HepG2 (cell line): ENCODE data around the gene DCTN3. TPM values are rescaled to one million over a fixed set of nuclear protein-coding genes. Genes with fewer than 3 reads are reported as not detected.

ENCODE experiments used
- ATAC-seq: fragments of 200-7000 bp; cut with Tn5 transposase; 3 replicates; pipeline ENCODE4 v1.9.1; 2020; ENCODE audit warnings: mild to moderate bottlenecking, moderate library complexity
- BruUV-seq: library from RNA; stranded (reverse); fragments of 400-500 nt; replicated peaks from 2 replicates; lab custom pipeline; 2021; lab: Mats Ljungman, UMichigan
- CTCF ChIA-PET: fragments of 300-600 bp; formaldehyde crosslinking; extraction: SDS; loops from one replicate; lab custom pipeline; 2021; ENCODE audit warnings: low total read pairs, inconsistent platforms, low intra/inter-chr PET ratio; lab: Yijun Ruan, JAX
- POLR2A ChIA-PET: fragments of 350-600 bp; sonication (Branson Sonifier 250); formaldehyde crosslinking; loops from one replicate; lab custom pipeline; 2020; ENCODE audit warnings: antibody characterized with exemption, inconsistent platforms; lab: Yijun Ruan, JAX
- DNase-seq: peaks from one replicate; pipeline ENCODE4 v3.0.0-alpha.2; 2015; ENCODE audit warnings: low spot score
- FAIRE-seq: peaks from 3 replicates; lab custom pipeline; 2011; peaks lifted over from hg19 to GRCh38; lab: Jason Lieb, UNC
- H2AFZ ChIP-seq: one replicate; pipeline ENCODE4 v1.6.1; 2011; ENCODE audit warnings: low read length, inconsistent platforms
- H3K27ac ChIP-seq: fragments of 300-600 bp; 3 replicates; pipeline ENCODE4 v1.8.0; 2011; ENCODE audit warnings: mixed run types, mild to moderate bottlenecking, mixed read lengths, low read length, inconsistent platforms; ENCODE audit not compliant: insufficient read depth; ENCODE audit errors: extremely low read length
- H3K27me3 ChIP-seq, 2 experiments: fragments of 200-600 bp in 1 of 2; 2 replicates in 1 of 2; 3 replicates in 1 of 2; pipeline versions ENCODE4 v1.6.0 to v1.8.0; 2011; ENCODE audit warnings: low read length in 2 of 2, mild to moderate bottlenecking in 2 of 2, moderate library complexity in 2 of 2, inconsistent platforms in 1 of 2; ENCODE audit not compliant: insufficient read depth in 2 of 2, control insufficient read depth in 1 of 2
- H3K36me3 ChIP-seq, 2 experiments: fragments of 200-600 bp in 1 of 2; replicated peaks in 1 of 2; 2 replicates in 1 of 2; 3 replicates in 1 of 2; pipeline versions ENCODE4 v1.5.1 to v1.8.0; 2011; ENCODE audit warnings: low read length in 2 of 2, inconsistent platforms in 1 of 2; ENCODE audit not compliant: insufficient read depth in 2 of 2, control insufficient read depth in 1 of 2
- H3K4me1 ChIP-seq: 2 replicates; pipeline ENCODE4 v1.5.1; 2012; ENCODE audit warnings: low read length, inconsistent platforms; ENCODE audit not compliant: insufficient read depth
- H3K4me2 ChIP-seq: 2 replicates; pipeline ENCODE4 v1.6.0; 2011; ENCODE audit warnings: low read depth, low read length, inconsistent platforms
- H3K4me3 ChIP-seq, 3 experiments: fragments of 200-600 bp in 1 of 3; sonication (generic), shearing (Covaris generic) in 1 of 3; replicated peaks in 1 of 3; 2 replicates each; pipeline ENCODE4 v1.5.1; 2011 to 2016; ENCODE audit warnings: low read length in 3 of 3, inconsistent platforms in 2 of 3, low read depth in 2 of 3, mild to moderate bottlenecking in 2 of 3, control low read depth in 1 of 3, mixed read lengths in 1 of 3; ENCODE audit not compliant: insufficient read depth in 1 of 3
- H3K79me2 ChIP-seq: one replicate; pipeline ENCODE4 v1.6.1; 2011; ENCODE audit warnings: low read length, inconsistent platforms; ENCODE audit not compliant: insufficient read depth
- H3K9ac ChIP-seq: 2 replicates; pipeline ENCODE4 v1.6.0; 2011; ENCODE audit warnings: mild to moderate bottlenecking, low read depth, low read length, inconsistent platforms; ENCODE audit not compliant: insufficient read depth
- H3K9me3 ChIP-seq: 2 replicates; pipeline ENCODE4 v1.5.1; 2012; ENCODE audit warnings: mild to moderate bottlenecking, low read length
- H4K20me1 ChIP-seq: 2 replicates; pipeline ENCODE4 v1.6.0; 2011; ENCODE audit warnings: inconsistent platforms, mild to moderate bottlenecking, low read length, moderate library complexity; ENCODE audit not compliant: insufficient read depth
- CHD4 ChIP-seq: fragments of 200-600 bp; sonication (generic); IDR thresholded peaks from 2 replicates; pipeline ENCODE4 v1.7.0; 2017; ENCODE audit warnings: mild to moderate bottlenecking, low read length, borderline replicate concordance
- HNRNPL ChIP-seq: fragments of 200-400 bp; formaldehyde crosslinking; IDR thresholded peaks from 2 replicates; pipeline ENCODE4 v1.6.1; 2017; ENCODE audit warnings: mild to moderate bottlenecking, low read depth, low read length
- JARID2 ChIP-seq: sonication (generic); formaldehyde crosslinking; IDR thresholded peaks from 2 replicates; pipeline ENCODE4 v1.8.1; 2023; ENCODE audit warnings: missing genetic modification reagents, inconsistent platforms; ENCODE audit not compliant: insufficient replicate concordance
- LCORL ChIP-seq, 2 experiments: fragments of 450-650 bp in 1 of 2; sonication (generic) in 1 of 2; formaldehyde crosslinking in 1 of 2; IDR thresholded peaks; 2 replicates each; pipeline versions ENCODE4 v1.5.0 to v1.6.1; 2017 to 2020; ENCODE audit warnings: antibody characterized with exemption in 1 of 2, missing genetic modification reagents in 1 of 2
- MAZ ChIP-seq, 2 experiments: sonication (generic) in 1 of 2; formaldehyde crosslinking in 1 of 2; IDR thresholded peaks; 2 replicates each; pipeline versions ENCODE4 v1.5.0 to v1.6.1; 2012 to 2020; ENCODE audit warnings: low read depth in 2 of 2, mild to moderate bottlenecking in 2 of 2, borderline replicate concordance in 1 of 2, improper control_type of control experiment in 1 of 2, low read length in 1 of 2, missing genetic modification reagents in 1 of 2, moderate library complexity in 1 of 2
- RFX5 ChIP-seq: IDR thresholded peaks from 2 replicates; pipeline ENCODE4 v1.6.1; 2011; ENCODE audit warnings: low read depth, low read length, improper control_type of control experiment
- SAFB2 ChIP-seq: sonication (generic); formaldehyde crosslinking; IDR thresholded peaks from 2 replicates; pipeline ENCODE4 v1.5.1; 2020; ENCODE audit warnings: missing genetic modification reagents, low read depth, mild to moderate bottlenecking, borderline replicate concordance
- ZNF232 ChIP-seq: sonication (generic); formaldehyde crosslinking; IDR thresholded peaks from 2 replicates; pipeline ENCODE4 v1.4.0; 2020; ENCODE audit warnings: missing genetic modification reagents, borderline replicate concordance
- ZNF292 ChIP-seq: sonication (generic); formaldehyde crosslinking; IDR thresholded peaks from 2 replicates; pipeline ENCODE4 v1.8.1; 2022; ENCODE audit warnings: mild to moderate bottlenecking, low read depth, missing genetic modification reagents, borderline replicate concordance
- ZNF746 ChIP-seq: sonication (generic); formaldehyde crosslinking; IDR thresholded peaks from 2 replicates; pipeline ENCODE4 v1.8.0; 2022; ENCODE audit warnings: mild to moderate bottlenecking, missing genetic modification reagents
- WGBS: methylation state at CpG from one replicate; pipeline ENCODE4 v1.1.6; 2017; ENCODE audit warnings: low lambda C conversion rate; 5-methylcytosine and 5-hydroxymethylcytosine counted together
- in situ Hi-C: cut with HindIII; loops from 2 replicates; pipeline ENCODE4 v1.10.0; 2017; ENCODE audit warnings: low pct_unique_long_range_greater_than_20kb; ENCODE audit not compliant: extremely low pct_ligation_motif_present
- intact Hi-C: fragments of 100-400 bp; cut with micrococcal nuclease; formaldehyde crosslinking; loops from one replicate; pipeline ENCODE4 v1.10.0; 2022; ENCODE audit not compliant: unreplicated experiment
- polyA plus RNA-seq, 8 experiments: library from polyadenylated mRNA; depleted of rRNA in 3 of 8; stranded (reverse) in 7 of 8; unstranded in 1 of 8; fragments of >200 nt; fragmentation: Illumina TruSeq in 4 of 8; extraction: Trizol in 4 of 8; gene quantifications; 2 replicates each; pipeline versions ENCODE4 v1.2.1 to v1.2.3, GENCODE V29; 2011 to 2016; ENCODE audit warnings: low read depth in 4 of 8, missing spikeins in 1 of 8, mixed read lengths in 1 of 8; ENCODE audit not compliant: insufficient read depth in 1 of 8
- total RNA-seq, 5 experiments: library from RNA; depleted of rRNA; stranded (reverse); fragments of >200 nt; fragmentation: Illumina TruSeq; extraction: Trizol; gene quantifications; 2 replicates each; pipeline ENCODE4 v1.2.3, GENCODE V29; 2016; ENCODE audit warnings: low read depth in 1 of 5
- TF ChIP-seq, protein P1 (sequence below): fragments of 450-650 bp; IDR thresholded peaks from 2 replicates; pipeline ENCODE4 v1.6.1; 2017
- TF ChIP-seq, protein P2 (sequence below): sonication (generic); formaldehyde crosslinking; IDR thresholded peaks from 2 replicates; pipeline ENCODE4 v1.5.1; 2020; ENCODE audit warnings: mild to moderate bottlenecking, missing genetic modification reagents, moderate library complexity
- TF ChIP-seq, protein P3 (sequence below): sonication (generic); formaldehyde crosslinking; IDR thresholded peaks from 2 replicates; pipeline ENCODE4 v1.4.0; 2020; ENCODE audit warnings: missing genetic modification reagents

Gene DCTN3
- total and polyA plus RNA-seq, 2 of the 13 experiments (the other 11 are each of a cell fraction or from before 2014, with no cell fraction given), result 27.4 to 34.5 TPM

DNA sequence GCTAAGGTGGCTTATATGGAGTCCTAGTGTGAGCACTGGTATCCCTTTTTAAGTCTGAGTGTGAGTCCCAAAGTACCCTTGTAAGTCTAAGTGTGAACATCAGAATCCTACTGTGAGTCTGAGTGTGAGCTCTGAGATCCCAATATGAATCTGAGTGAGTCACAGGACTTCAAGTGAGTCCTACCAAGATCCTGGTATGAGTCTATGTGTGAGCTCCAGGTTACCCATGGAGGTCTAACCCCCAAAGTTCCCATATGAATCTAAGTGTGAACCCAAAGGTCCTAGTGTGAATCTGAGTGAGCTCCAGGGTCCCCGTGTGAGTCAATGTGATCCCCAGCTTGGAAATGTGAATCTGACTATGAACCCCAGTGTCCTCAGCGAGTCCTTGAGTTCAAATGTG, 33.0 kb downstream of the DCTN3 start:
- no TSS peak for BruUV-seq
- TF ChIP-seq CHD4 (no peak), LCORL (IDR thresholded peaks at IDR 0.05) (no peak), LCORL (CRISPR knock-in tag; IDR thresholded peaks at IDR 0.05) (no peak), RFX5 (no peak), JARID2 (CRISPR knock-in tag) (no peak), MAZ (IDR thresholded peaks at IDR 0.05; ENCODE audit: borderline replicate concordance, low read depth, low read length) (no peak), MAZ (CRISPR knock-in tag; IDR thresholded peaks at IDR 0.05; ENCODE audit: low read depth) (no peak), SAFB2 (no peak), ZNF232 (no peak), HNRNPL (no peak), ZNF746 (CRISPR knock-in tag) (no peak), ZNF292 (CRISPR knock-in tag) (no peak)
- TF ChIP-seq, protein P1, sequence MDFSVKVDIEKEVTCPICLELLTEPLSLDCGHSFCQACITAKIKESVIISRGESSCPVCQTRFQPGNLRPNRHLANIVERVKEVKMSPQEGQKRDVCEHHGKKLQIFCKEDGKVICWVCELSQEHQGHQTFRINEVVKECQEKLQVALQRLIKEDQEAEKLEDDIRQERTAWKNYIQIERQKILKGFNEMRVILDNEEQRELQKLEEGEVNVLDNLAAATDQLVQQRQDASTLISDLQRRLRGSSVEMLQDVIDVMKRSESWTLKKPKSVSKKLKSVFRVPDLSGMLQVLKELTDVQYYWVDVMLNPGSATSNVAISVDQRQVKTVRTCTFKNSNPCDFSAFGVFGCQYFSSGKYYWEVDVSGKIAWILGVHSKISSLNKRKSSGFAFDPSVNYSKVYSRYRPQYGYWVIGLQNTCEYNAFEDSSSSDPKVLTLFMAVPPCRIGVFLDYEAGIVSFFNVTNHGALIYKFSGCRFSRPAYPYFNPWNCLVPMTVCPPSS, result no peak
- TF ChIP-seq, protein P2, sequence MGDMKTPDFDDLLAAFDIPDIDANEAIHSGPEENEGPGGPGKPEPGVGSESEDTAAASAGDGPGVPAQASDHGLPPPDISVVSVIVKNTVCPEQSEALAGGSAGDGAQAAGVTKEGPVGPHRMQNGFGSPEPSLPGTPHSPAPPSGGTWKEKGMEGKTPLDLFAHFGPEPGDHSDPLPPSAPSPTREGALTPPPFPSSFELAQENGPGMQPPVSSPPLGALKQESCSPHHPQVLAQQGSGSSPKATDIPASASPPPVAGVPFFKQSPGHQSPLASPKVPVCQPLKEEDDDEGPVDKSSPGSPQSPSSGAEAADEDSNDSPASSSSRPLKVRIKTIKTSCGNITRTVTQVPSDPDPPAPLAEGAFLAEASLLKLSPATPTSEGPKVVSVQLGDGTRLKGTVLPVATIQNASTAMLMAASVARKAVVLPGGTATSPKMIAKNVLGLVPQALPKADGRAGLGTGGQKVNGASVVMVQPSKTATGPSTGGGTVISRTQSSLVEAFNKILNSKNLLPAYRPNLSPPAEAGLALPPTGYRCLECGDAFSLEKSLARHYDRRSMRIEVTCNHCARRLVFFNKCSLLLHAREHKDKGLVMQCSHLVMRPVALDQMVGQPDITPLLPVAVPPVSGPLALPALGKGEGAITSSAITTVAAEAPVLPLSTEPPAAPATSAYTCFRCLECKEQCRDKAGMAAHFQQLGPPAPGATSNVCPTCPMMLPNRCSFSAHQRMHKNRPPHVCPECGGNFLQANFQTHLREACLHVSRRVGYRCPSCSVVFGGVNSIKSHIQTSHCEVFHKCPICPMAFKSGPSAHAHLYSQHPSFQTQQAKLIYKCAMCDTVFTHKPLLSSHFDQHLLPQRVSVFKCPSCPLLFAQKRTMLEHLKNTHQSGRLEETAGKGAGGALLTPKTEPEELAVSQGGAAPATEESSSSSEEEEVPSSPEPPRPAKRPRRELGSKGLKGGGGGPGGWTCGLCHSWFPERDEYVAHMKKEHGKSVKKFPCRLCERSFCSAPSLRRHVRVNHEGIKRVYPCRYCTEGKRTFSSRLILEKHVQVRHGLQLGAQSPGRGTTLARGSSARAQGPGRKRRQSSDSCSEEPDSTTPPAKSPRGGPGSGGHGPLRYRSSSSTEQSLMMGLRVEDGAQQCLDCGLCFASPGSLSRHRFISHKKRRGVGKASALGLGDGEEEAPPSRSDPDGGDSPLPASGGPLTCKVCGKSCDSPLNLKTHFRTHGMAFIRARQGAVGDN (CRISPR knock-in tag), result no peak
- TF ChIP-seq, protein P3, sequence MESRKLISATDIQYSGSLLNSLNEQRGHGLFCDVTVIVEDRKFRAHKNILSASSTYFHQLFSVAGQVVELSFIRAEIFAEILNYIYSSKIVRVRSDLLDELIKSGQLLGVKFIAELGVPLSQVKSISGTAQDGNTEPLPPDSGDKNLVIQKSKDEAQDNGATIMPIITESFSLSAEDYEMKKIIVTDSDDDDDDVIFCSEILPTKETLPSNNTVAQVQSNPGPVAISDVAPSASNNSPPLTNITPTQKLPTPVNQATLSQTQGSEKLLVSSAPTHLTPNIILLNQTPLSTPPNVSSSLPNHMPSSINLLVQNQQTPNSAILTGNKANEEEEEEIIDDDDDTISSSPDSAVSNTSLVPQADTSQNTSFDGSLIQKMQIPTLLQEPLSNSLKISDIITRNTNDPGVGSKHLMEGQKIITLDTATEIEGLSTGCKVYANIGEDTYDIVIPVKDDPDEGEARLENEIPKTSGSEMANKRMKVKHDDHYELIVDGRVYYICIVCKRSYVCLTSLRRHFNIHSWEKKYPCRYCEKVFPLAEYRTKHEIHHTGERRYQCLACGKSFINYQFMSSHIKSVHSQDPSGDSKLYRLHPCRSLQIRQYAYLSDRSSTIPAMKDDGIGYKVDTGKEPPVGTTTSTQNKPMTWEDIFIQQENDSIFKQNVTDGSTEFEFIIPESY, result no peak

More for the DNA sequence above, 33.0 kb downstream of the DCTN3 start:
- Histone ChIP-seq H3K27me3 (peaks cover 19 to 90% of the 10 kb centered on the region in 2 experiments), H3K27ac (no peak overlapping the region), H2AFZ (no peak overlapping the region), H3K4me1 (peaks cover 20% of the 10 kb centered on the region; the same call in 1 of the 2 replicates), H3K9me3 (no peaks in the 10 kb centered on the region), H3K79me2 (no peaks in the 10 kb centered on the region), H3K36me3 (no peaks in the 10 kb centered on the region), H4K20me1 (no peaks in the 10 kb centered on the region; the same call in 1 of the 2 replicates), H3K4me2 (no peak overlapping the region), H3K4me3 (no peak overlapping the region), H3K9ac (no peak overlapping the region)
- intact Hi-C loops, result no loop called here
- in situ Hi-C loops, result no loop called here
- ChIA-PET CTCF (no interaction called here), POLR2A (no interaction called here)
- no peak for ATAC-seq
- no peak for FAIRE-seq
- DNase-seq, result no peak
- 0% methylated on average over 2 of the region's 2 CpGs for WGBS
